SIG-M5 treated with dmso at 0.1 percent for 504 hours (cell line): Measurements from ENCODE around the gene HMOX1.

ENCODE experiments used
- DNase-seq: peaks from one replicate; lab custom pipeline; 2025; ENCODE audit not compliant: unreplicated experiment; lab: John Stamatoyannopoulos, UW

HMOX1 gene

GRCh38 chr22:35380537-35381423 is at the start of gene HMOX1:
TSS of gene HMOX1 (plus strand) at chr22:35381096. CDS start at chr22:35381174, 78 bp downstream.
- peak; percentile 47 for DNase-seq

- no peak for DNase-seq
Observed at GRCh38 chr22:35332278-35332677, 48.6 kb upstream of the HMOX1 start.

GRCh38 chr22:35333220-35333619 is 47.7 kb upstream of the HMOX1 start:
- DNase-seq: no peak

GRCh38 chr22:35334004-35334403 is 46.9 kb upstream of the HMOX1 start:
- peak; percentile 32 for DNase-seq

GRCh38 chr22:35335468-35335867 is 45.4 kb upstream of the HMOX1 start:
- DNase-seq: no peak

GRCh38 chr22:35335936-35336781 is 44.7 kb upstream of the HMOX1 start:
- DNase-seq: no peak

- no peak for DNase-seq
Observed at GRCh38 chr22:35337932-35338331, 43.0 kb upstream of the HMOX1 start.

- no peak for DNase-seq
Observed at GRCh38 chr22:35341090-35341874, 39.6 kb upstream of the HMOX1 start.

GRCh38 chr22:35342390-35342789 is 38.5 kb upstream of the HMOX1 start:
- no peak for DNase-seq

- DNase-seq: no peak
Observed at GRCh38 chr22:35343664-35344550, 37.0 kb upstream of the HMOX1 start.

- no peak for DNase-seq
Observed at GRCh38 chr22:35344956-35345690, 35.8 kb upstream of the HMOX1 start.

- no peak for DNase-seq
Observed at GRCh38 chr22:35345808-35346505, 34.9 kb upstream of the HMOX1 start.

- no peak for DNase-seq
Observed at GRCh38 chr22:35346596-35347220, 34.2 kb upstream of the HMOX1 start.

GRCh38 chr22:35347462-35347861 is 33.4 kb upstream of the HMOX1 start:
- no peak for DNase-seq

GRCh38 chr22:35348026-35348590 is 32.8 kb upstream of the HMOX1 start:
- DNase-seq: no peak

GRCh38 chr22:35348703-35349102 is 32.2 kb upstream of the HMOX1 start:
- DNase-seq: no peak

GRCh38 chr22:35349368-35349703 is 31.6 kb upstream of the HMOX1 start:
- no peak for DNase-seq
